Measurements from ENCODE around the gene ARCN1. TPM values are rescaled to one million over a fixed set of nuclear protein-coding genes. Genes with fewer than 3 reads are reported as not detected.

The ARCN1 gene
- total RNA-seq, 1 donor from 2014 or later = 122 TPM

DNA sequence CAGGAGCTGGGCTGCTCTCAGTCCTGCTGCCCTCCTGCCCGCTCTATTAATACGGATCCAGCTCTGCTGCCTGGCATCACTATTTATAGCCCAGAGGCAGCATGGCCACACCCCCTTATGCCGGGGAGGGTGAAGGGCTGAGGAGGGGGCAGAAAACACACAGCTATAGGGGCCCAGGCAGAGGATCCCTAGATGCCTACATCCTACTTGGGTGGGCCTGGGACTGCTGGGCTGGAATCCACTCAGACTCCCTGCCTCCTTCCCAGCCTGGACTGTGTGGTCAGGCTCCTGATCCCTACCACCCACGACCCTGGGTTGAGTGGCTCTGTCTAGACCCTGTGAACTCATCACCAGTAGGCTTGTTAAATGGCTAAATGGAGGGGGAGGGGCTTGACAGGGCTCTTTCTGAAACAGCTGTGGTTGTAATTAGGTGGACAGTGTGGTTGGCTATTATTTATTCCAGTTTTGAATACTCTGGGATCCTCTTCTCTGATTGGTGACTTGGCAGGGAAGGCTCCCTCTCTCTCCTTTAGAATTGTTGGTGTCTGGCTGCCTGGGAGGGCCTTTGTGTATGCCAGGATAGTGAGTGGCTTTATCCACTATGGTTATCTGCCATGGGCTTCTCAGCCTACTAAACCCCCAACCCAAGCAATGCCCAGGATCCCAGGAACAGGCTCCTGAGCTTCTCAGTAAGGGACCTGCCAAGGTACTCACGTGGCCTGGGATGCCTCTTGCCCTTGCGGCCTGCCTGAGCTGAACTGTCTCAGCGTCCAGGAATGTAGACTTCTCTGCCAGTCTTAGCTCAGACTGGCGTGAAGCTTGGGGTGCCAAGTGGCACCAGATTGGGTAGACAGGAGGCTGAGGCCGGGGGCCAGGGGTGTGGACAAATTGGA is 50.4 kb downstream of the ARCN1 start:
- H3K36me3 ChIP-seq = peaks cover 33% of the 10 kb centered on the region
- no peaks in the 10 kb centered on the region for H3K27me3 ChIP-seq (ENCODE audit: low read depth)
- peak overlapping the region; percentile 80 for H3K27ac ChIP-seq
- peak; percentile 62 for DNase-seq
- intact Hi-C loops (cut with DNase I) = no loop called here
- peaks cover 69% of the 10 kb centered on the region for H3K4me1 ChIP-seq
- peak overlapping the region; percentile 58 for H3K4me3 ChIP-seq
- no peaks in the 10 kb centered on the region for H3K9me3 ChIP-seq
- TF ChIP-seq CTCF (IDR thresholded peaks at IDR 0.05) = no peak
- peak; percentile 46 to 72 for ATAC-seq

DNA sequence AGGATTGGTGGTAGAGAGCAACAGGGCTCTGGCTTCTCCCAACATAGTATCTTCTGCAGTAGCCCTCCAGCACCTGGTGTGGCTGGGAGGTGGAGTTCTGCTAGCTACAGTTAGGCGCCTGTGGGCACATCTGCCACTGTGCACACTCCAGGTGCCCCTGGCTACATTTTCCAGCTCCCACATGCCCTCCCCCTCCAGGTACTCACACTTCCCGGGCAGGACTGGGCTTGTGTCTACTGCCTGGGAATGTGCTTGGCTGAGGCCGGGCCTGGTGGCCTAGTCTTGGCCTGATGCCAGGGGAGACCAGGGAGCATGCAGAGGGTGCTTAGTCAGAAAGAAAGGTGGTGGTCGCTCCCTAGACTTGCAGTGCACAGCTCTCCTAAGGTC is 51.1 kb downstream of the ARCN1 start:
- no peak overlapping the region for H3K4me3 ChIP-seq
- H3K9me3 ChIP-seq = no peaks in the 10 kb centered on the region
- TF ChIP-seq CTCF (IDR thresholded peaks at IDR 0.05) = no peak
- H3K4me1 ChIP-seq = peaks cover 62% of the 10 kb centered on the region
- H3K36me3 ChIP-seq = peaks cover 37% of the 10 kb centered on the region
- intact Hi-C loops (cut with DNase I) = no loop called here
- no peaks in the 10 kb centered on the region for H3K27me3 ChIP-seq (ENCODE audit: low read depth)
- peak in 1 of 2 donors; percentile 2 for ATAC-seq
- peak; percentile 45 for DNase-seq
- H3K27ac ChIP-seq = peak overlapping the region; percentile 80

- H3K27ac ChIP-seq = peak overlapping the region; percentile 39
Observed at GRCh38 chr11:118625036-118625690, 53.0 kb downstream of the ARCN1 start.

GRCh38 chr11:118625976-118626375 is 53.8 kb downstream of the ARCN1 start:
- no peak for ATAC-seq
- peak; percentile 7 for DNase-seq
- no peak overlapping the region for H3K27ac ChIP-seq

More at GRCh38 chr11:118625036-118625690, 53.0 kb downstream of the ARCN1 start:
- H3K4me3 ChIP-seq = no peak overlapping the region
- intact Hi-C loops (cut with DNase I) = no loop called here
- TF ChIP-seq CTCF (IDR thresholded peaks at IDR 0.05) = no peak
- H3K27me3 ChIP-seq (ENCODE audit: low read depth) = no peaks in the 10 kb centered on the region
- peaks cover 46% of the 10 kb centered on the region for H3K36me3 ChIP-seq
- peak; percentile 66 for DNase-seq
- no peaks in the 10 kb centered on the region for H3K9me3 ChIP-seq
- peaks cover 58% of the 10 kb centered on the region for H3K4me1 ChIP-seq
- peak in 1 of 2 donors; percentile 15 for ATAC-seq

DNA sequence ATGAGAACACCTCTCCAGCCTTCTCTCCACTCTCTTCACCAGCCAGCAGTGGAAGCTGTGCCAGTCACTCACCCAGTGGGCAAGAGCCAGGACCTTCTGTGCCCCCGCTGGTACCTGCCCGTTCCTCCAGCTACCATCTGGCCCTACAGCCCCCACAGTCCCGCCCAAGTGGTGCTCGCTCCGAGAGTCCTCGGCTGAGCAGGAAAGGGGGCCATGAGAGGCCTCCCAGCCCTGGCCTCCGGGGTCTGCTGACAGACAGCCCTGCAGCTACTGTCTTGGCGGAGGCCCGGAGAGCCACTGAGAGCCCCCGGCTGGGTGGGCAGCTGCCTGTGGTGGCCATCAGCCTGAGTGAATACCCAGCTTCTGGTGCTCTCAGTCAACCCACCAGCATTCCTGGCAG is 55.4 kb downstream of the ARCN1 start:
- intact Hi-C loops (cut with DNase I) = no loop called here
- Histone ChIP-seq H3K4me3 (no peak overlapping the region), H3K9me3 (no peaks in the 10 kb centered on the region), H3K27me3 (ENCODE audit: low read depth) (no peaks in the 10 kb centered on the region), H3K4me1 (peaks cover 53% of the 10 kb centered on the region), H3K27ac (no peak overlapping the region), H3K36me3 (peaks cover 63% of the 10 kb centered on the region)
- no peak for TF ChIP-seq CTCF (IDR thresholded peaks at IDR 0.05)
- no peak for DNase-seq
- ATAC-seq = no peak

More at GRCh38 chr11:118625976-118626375, 53.8 kb downstream of the ARCN1 start:
- Histone ChIP-seq H3K36me3 (peaks cover 48% of the 10 kb centered on the region), H3K4me3 (no peak overlapping the region), H3K4me1 (peaks cover 58% of the 10 kb centered on the region), H3K9me3 (no peaks in the 10 kb centered on the region), H3K27me3 (ENCODE audit: low read depth) (no peaks in the 10 kb centered on the region)
- no peak for TF ChIP-seq CTCF (IDR thresholded peaks at IDR 0.05)
- intact Hi-C loops (cut with DNase I) = no loop called here
